ENCODE results near the gene MAP3K4. TPM values are rescaled to one million over a fixed set of nuclear protein-coding genes. Genes with fewer than 3 reads are reported as not detected.

The MAP3K4 gene
- total and polyA plus RNA-seq, 9 donors = 17.3 to 29.1 (median 19.5) TPM

GRCh38 chr6:161019324-161019839 lies 27.8 kb downstream of the MAP3K4 start:
- no peak for DNase-seq
- H3K9me3 ChIP-seq (replicated peaks; ENCODE audit: control insufficient read depth, low read depth, low read length) = no peaks in the 10 kb centered on the region
- H3K36me3 ChIP-seq (ENCODE audit: control insufficient read depth, insufficient read depth, low read length) = no peaks in the 10 kb centered on the region
- no peaks in the 10 kb centered on the region for H3K27me3 ChIP-seq (ENCODE audit: control insufficient read depth, insufficient read depth, low read length)
- H3K4me1 ChIP-seq (ENCODE audit: control insufficient read depth, insufficient read depth, low read length) = no peaks in the 10 kb centered on the region
- H3K4me3 ChIP-seq (ENCODE audit: low read length) = no peak overlapping the region
- WGBS (ENCODE audit: insufficient coverage) = 89% methylated on average over 9 of the region's 13 CpGs
- H3K27ac ChIP-seq (ENCODE audit: low read length) = no peak overlapping the region

- H3K27me3 ChIP-seq (ENCODE audit: control insufficient read depth, insufficient read depth, low read length) = no peaks in the 10 kb centered on the region
- H3K9me3 ChIP-seq (replicated peaks; ENCODE audit: control insufficient read depth, low read depth, low read length) = no peaks in the 10 kb centered on the region
- H3K27ac ChIP-seq (ENCODE audit: low read length) = no peak overlapping the region
- no peak for DNase-seq
- H3K36me3 ChIP-seq (ENCODE audit: control insufficient read depth, insufficient read depth, low read length) = no peaks in the 10 kb centered on the region
- H3K4me3 ChIP-seq (ENCODE audit: low read length) = no peak overlapping the region
- H3K4me1 ChIP-seq (ENCODE audit: control insufficient read depth, insufficient read depth, low read length) = no peaks in the 10 kb centered on the region
These were observed 30.0 kb downstream of the MAP3K4 start for GRCh38 chr6:161021543-161021942.

GRCh38 chr6:161021998-161022743 lies 30.6 kb downstream of the MAP3K4 start:
- Histone ChIP-seq H3K27me3 (ENCODE audit: control insufficient read depth, insufficient read depth, low read length) (no peaks in the 10 kb centered on the region), H3K27ac (ENCODE audit: low read length) (no peak overlapping the region), H3K36me3 (ENCODE audit: control insufficient read depth, insufficient read depth, low read length) (no peaks in the 10 kb centered on the region), H3K4me1 (ENCODE audit: control insufficient read depth, insufficient read depth, low read length) (no peaks in the 10 kb centered on the region), H3K9me3 (replicated peaks; ENCODE audit: control insufficient read depth, low read depth, low read length) (no peaks in the 10 kb centered on the region), H3K4me3 (ENCODE audit: low read length) (no peak overlapping the region)
- DNase-seq = no peak
- 96% methylated on average over 3 of the region's 8 CpGs for WGBS (ENCODE audit: insufficient coverage)

- DNase-seq = no peak
- WGBS (ENCODE audit: insufficient coverage) = no CpG with 5 or more reads among the region's 2 CpGs
- no peaks in the 10 kb centered on the region for H3K27me3 ChIP-seq (ENCODE audit: control insufficient read depth, insufficient read depth, low read length)
- H3K36me3 ChIP-seq (ENCODE audit: control insufficient read depth, insufficient read depth, low read length) = peaks cover 2% of the 10 kb centered on the region
- H3K27ac ChIP-seq (ENCODE audit: low read length) = no peak overlapping the region
- no peaks in the 10 kb centered on the region for H3K4me1 ChIP-seq (ENCODE audit: control insufficient read depth, insufficient read depth, low read length)
- H3K4me3 ChIP-seq (ENCODE audit: low read length) = no peak overlapping the region
- H3K9me3 ChIP-seq (replicated peaks; ENCODE audit: control insufficient read depth, low read depth, low read length) = no peaks in the 10 kb centered on the region
These were observed 31.7 kb downstream of the MAP3K4 start for GRCh38 chr6:161023316-161023715.

GRCh38 chr6:161024364-161024920 lies 32.9 kb downstream of the MAP3K4 start:
- Histone ChIP-seq H3K9me3 (replicated peaks; ENCODE audit: control insufficient read depth, low read depth, low read length) (no peaks in the 10 kb centered on the region), H3K4me1 (ENCODE audit: control insufficient read depth, insufficient read depth, low read length) (no peaks in the 10 kb centered on the region), H3K27me3 (ENCODE audit: control insufficient read depth, insufficient read depth, low read length) (no peaks in the 10 kb centered on the region), H3K36me3 (ENCODE audit: control insufficient read depth, insufficient read depth, low read length) (peaks cover 2% of the 10 kb centered on the region), H3K27ac (ENCODE audit: low read length) (no peak overlapping the region), H3K4me3 (ENCODE audit: low read length) (no peak overlapping the region)
- WGBS (ENCODE audit: insufficient coverage) = no CpG with 5 or more reads among the region's 8 CpGs
- DNase-seq = no peak

GRCh38 chr6:161027385-161027784 lies 35.8 kb downstream of the MAP3K4 start:
- WGBS (ENCODE audit: insufficient coverage) = no CpG with 5 or more reads among the region's 3 CpGs
- no peaks in the 10 kb centered on the region for H3K9me3 ChIP-seq (replicated peaks; ENCODE audit: control insufficient read depth, low read depth, low read length)
- peaks cover 2% of the 10 kb centered on the region for H3K36me3 ChIP-seq (ENCODE audit: control insufficient read depth, insufficient read depth, low read length)
- no peaks in the 10 kb centered on the region for H3K4me1 ChIP-seq (ENCODE audit: control insufficient read depth, insufficient read depth, low read length)
- H3K27ac ChIP-seq (ENCODE audit: low read length) = no peak overlapping the region
- no peaks in the 10 kb centered on the region for H3K27me3 ChIP-seq (ENCODE audit: control insufficient read depth, insufficient read depth, low read length)
- H3K4me3 ChIP-seq (ENCODE audit: low read length) = no peak overlapping the region
- DNase-seq = no peak

GRCh38 chr6:161029195-161029809 lies 37.7 kb downstream of the MAP3K4 start:
- Histone ChIP-seq H3K27me3 (ENCODE audit: control insufficient read depth, insufficient read depth, low read length) (no peaks in the 10 kb centered on the region), H3K4me3 (ENCODE audit: low read length) (no peak overlapping the region), H3K27ac (ENCODE audit: low read length) (no peak overlapping the region), H3K9me3 (replicated peaks; ENCODE audit: control insufficient read depth, low read depth, low read length) (no peaks in the 10 kb centered on the region), H3K36me3 (ENCODE audit: control insufficient read depth, insufficient read depth, low read length) (peaks cover 2% of the 10 kb centered on the region), H3K4me1 (ENCODE audit: control insufficient read depth, insufficient read depth, low read length) (no peaks in the 10 kb centered on the region)
- no peak for DNase-seq
- WGBS (ENCODE audit: insufficient coverage) = no CpG with 5 or more reads among the region's 8 CpGs

GRCh38 chr6:161031721-161032495 lies 40.3 kb downstream of the MAP3K4 start:
- peaks cover 13% of the 10 kb centered on the region for H3K36me3 ChIP-seq (ENCODE audit: control insufficient read depth, insufficient read depth, low read length)
- DNase-seq = no peak
- H3K4me3 ChIP-seq (ENCODE audit: low read length) = no peak overlapping the region

GRCh38 chr6:161033667-161034066 lies 42.1 kb downstream of the MAP3K4 start:
- Histone ChIP-seq H3K27me3 (ENCODE audit: control insufficient read depth, insufficient read depth, low read length) (no peaks in the 10 kb centered on the region), H3K27ac (ENCODE audit: low read length) (no peak overlapping the region), H3K9me3 (replicated peaks; ENCODE audit: control insufficient read depth, low read depth, low read length) (no peaks in the 10 kb centered on the region), H3K4me3 (ENCODE audit: low read length) (no peak overlapping the region), H3K36me3 (ENCODE audit: control insufficient read depth, insufficient read depth, low read length) (peaks cover 11% of the 10 kb centered on the region), H3K4me1 (ENCODE audit: control insufficient read depth, insufficient read depth, low read length) (peaks cover 3% of the 10 kb centered on the region)
- no peak for DNase-seq
- 72% methylated on average over 2 of the region's 5 CpGs for WGBS (ENCODE audit: insufficient coverage)

More at GRCh38 chr6:161031721-161032495, 40.3 kb downstream of the MAP3K4 start:
- H3K27me3 ChIP-seq (ENCODE audit: control insufficient read depth, insufficient read depth, low read length) = no peaks in the 10 kb centered on the region
- no peaks in the 10 kb centered on the region for H3K9me3 ChIP-seq (replicated peaks; ENCODE audit: control insufficient read depth, low read depth, low read length)
- WGBS (ENCODE audit: insufficient coverage) = no CpG with 5 or more reads among the region's 3 CpGs
- H3K27ac ChIP-seq (ENCODE audit: low read length) = no peak overlapping the region
- H3K4me1 ChIP-seq (ENCODE audit: control insufficient read depth, insufficient read depth, low read length) = no peaks in the 10 kb centered on the region
